ENCODE results near the gene LARGE1. TPM values are rescaled to one million over a fixed set of nuclear protein-coding genes. Genes with fewer than 3 reads are reported as not detected.

Gene LARGE1
- total RNA-seq, 1 experiment from 2014 or later = 1.5 TPM

GRCh38 chr22:33393432-33393831 lies 526.8 kb downstream of the LARGE1 start:
- Histone ChIP-seq H2AFZ (ENCODE audit: low read depth, low read length, poor library complexity, severe bottlenecking) (no peak overlapping the region), H3K9me3 (ENCODE audit: control insufficient read depth in 1 of 2, insufficient read depth in 1 of 2, low read depth in 1 of 2, low read length in 2 of 2) (peaks cover 7 to 26% of the 10 kb centered on the region in 2 experiments; a peak in 2 of 4 replicates), H3K4me3 (replicated peaks in 1 of 2; ENCODE audit: low read depth in 1 of 2, low read length in 2 of 2) (no peak overlapping the region), H4K20me1 (ENCODE audit: insufficient read depth) (no peaks in the 10 kb centered on the region), H3K9me2 (ENCODE audit: insufficient read depth) (no peaks in the 10 kb centered on the region), H3K4me2 (ENCODE audit: low read length) (no peak overlapping the region), H3K9ac (ENCODE audit: low read length) (no peak overlapping the region), H3K4me1 (ENCODE audit: control insufficient read depth in 1 of 2, insufficient read depth in 2 of 2, low read length in 2 of 2) (no peaks in the 10 kb centered on the region), H3K27me3 (ENCODE audit: insufficient read depth, low read length) (no peaks in the 10 kb centered on the region), H3K36me3 (ENCODE audit: control insufficient read depth in 1 of 2, insufficient read depth in 2 of 2, low read length in 2 of 2) (no peaks in the 10 kb centered on the region), H3K79me2 (ENCODE audit: insufficient read depth, low read length) (no peaks in the 10 kb centered on the region), H3K27ac (ENCODE audit: low read depth, low read length) (no peak overlapping the region)
- intact Hi-C loops (cut with micrococcal nuclease) = no loop called here
- RAD21 ChIA-PET (ENCODE audit: low non-redundant PET in 1 of 2, low total read pairs in 2 of 2, uncharacterized antibody in 2 of 2, unreplicated experiment in 2 of 2) = no interaction called here
- DNase-seq (ENCODE audit: low read depth, low spot score) = no peak
- BruUV-seq (replicated peaks) = no TSS peak
- POLR2A ChIA-PET = no interaction called here
- TF ChIP-seq SRF (IDR thresholded peaks at IDR 0.05; ENCODE audit: low read depth) = no peak
- TF ChIP-seq ZFX (IDR thresholded peaks at IDR 0.05) = no peak
- ATAC-seq = no peak
- CTCF ChIA-PET = no interaction called here

GRCh38 chr22:33391298-33391697 lies 529.0 kb downstream of the LARGE1 start:
- H3K36me3 ChIP-seq (ENCODE audit: control insufficient read depth in 1 of 2, insufficient read depth in 2 of 2, low read length in 2 of 2) = no peaks in the 10 kb centered on the region
- no peaks in the 10 kb centered on the region for H3K9me2 ChIP-seq (ENCODE audit: insufficient read depth)
- H3K27me3 ChIP-seq (ENCODE audit: insufficient read depth, low read length) = no peaks in the 10 kb centered on the region
- BruUV-seq (replicated peaks) = no TSS peak
- H3K9ac ChIP-seq (ENCODE audit: low read length) = no peak overlapping the region
- intact Hi-C loops (cut with micrococcal nuclease) = no loop called here
- TF ChIP-seq TCF7L2 (IDR thresholded peaks at IDR 0.05; ENCODE audit: borderline replicate concordance, extremely low read depth, insufficient read depth, insufficient read length) = no peak
- H3K4me2 ChIP-seq (ENCODE audit: low read length) = no peak overlapping the region
- ChIA-PET RAD21 (ENCODE audit: low non-redundant PET in 1 of 2, low total read pairs in 2 of 2, uncharacterized antibody in 2 of 2, unreplicated experiment in 2 of 2) (no interaction called here), POLR2A (no interaction called here), CTCF (no interaction called here)
- H4K20me1 ChIP-seq (ENCODE audit: insufficient read depth) = no peaks in the 10 kb centered on the region
- no peak overlapping the region for H3K4me3 ChIP-seq (replicated peaks in 1 of 2; ENCODE audit: low read depth in 1 of 2, low read length in 2 of 2)
- H3K27ac ChIP-seq (ENCODE audit: low read depth, low read length) = no peak overlapping the region
- H3K9me3 ChIP-seq (ENCODE audit: control insufficient read depth in 1 of 2, insufficient read depth in 1 of 2, low read depth in 1 of 2, low read length in 2 of 2) = peaks cover 4 to 22% of the 10 kb centered on the region in 2 experiments; a peak in 2 of 4 replicates
- H3K79me2 ChIP-seq (ENCODE audit: insufficient read depth, low read length) = no peaks in the 10 kb centered on the region
- H2AFZ ChIP-seq (ENCODE audit: low read depth, low read length, poor library complexity, severe bottlenecking) = no peak overlapping the region
- DNase-seq (ENCODE audit: low read depth, low spot score) (no peak), ATAC-seq (no peak)
- no peaks in the 10 kb centered on the region for H3K4me1 ChIP-seq (ENCODE audit: control insufficient read depth in 1 of 2, insufficient read depth in 2 of 2, low read length in 2 of 2)

- Histone ChIP-seq H3K4me2 (ENCODE audit: low read length) (no peak overlapping the region), H3K4me3 (replicated peaks in 1 of 2; ENCODE audit: low read depth in 1 of 2, low read length in 2 of 2) (no peak overlapping the region), H3K9me3 (ENCODE audit: control insufficient read depth in 1 of 2, insufficient read depth in 1 of 2, low read depth in 1 of 2, low read length in 2 of 2) (peaks cover 4 to 22% of the 10 kb centered on the region in 2 experiments; a peak in 2 of 4 replicates), H3K36me3 (ENCODE audit: control insufficient read depth in 1 of 2, insufficient read depth in 2 of 2, low read length in 2 of 2) (no peaks in the 10 kb centered on the region), H2AFZ (ENCODE audit: low read depth, low read length, poor library complexity, severe bottlenecking) (no peak overlapping the region), H3K79me2 (ENCODE audit: insufficient read depth, low read length) (no peaks in the 10 kb centered on the region), H3K27ac (ENCODE audit: low read depth, low read length) (no peak overlapping the region), H4K20me1 (ENCODE audit: insufficient read depth) (no peaks in the 10 kb centered on the region), H3K9ac (ENCODE audit: low read length) (no peak overlapping the region), H3K9me2 (ENCODE audit: insufficient read depth) (no peaks in the 10 kb centered on the region), H3K27me3 (ENCODE audit: insufficient read depth, low read length) (no peaks in the 10 kb centered on the region), H3K4me1 (ENCODE audit: control insufficient read depth in 1 of 2, insufficient read depth in 2 of 2, low read length in 2 of 2) (no peaks in the 10 kb centered on the region)
- ChIA-PET POLR2A (no interaction called here), RAD21 (ENCODE audit: low non-redundant PET in 1 of 2, low total read pairs in 2 of 2, uncharacterized antibody in 2 of 2, unreplicated experiment in 2 of 2) (no interaction called here), CTCF (no interaction called here)
- intact Hi-C loops (cut with micrococcal nuclease) = no loop called here
- ATAC-seq (no peak), DNase-seq (ENCODE audit: low read depth, low spot score) (no peak)
- no TSS peak for BruUV-seq (replicated peaks)
- TF ChIP-seq ZFX (IDR thresholded peaks at IDR 0.05) = no peak
- TF ChIP-seq ZBTB33 (IDR thresholded peaks at IDR 0.05; ENCODE audit: extremely low read depth, insufficient replicate concordance, low read length) = no peak
- TF ChIP-seq EZH2phosphoT487 (IDR thresholded peaks at IDR 0.05; ENCODE audit: borderline replicate concordance) = no peak
- no peak for TF ChIP-seq YY1 (IDR thresholded peaks at IDR 0.05; ENCODE audit: extremely low read depth, insufficient replicate concordance, low read depth, low read length)
- no peak for TF ChIP-seq EZH2 (IDR thresholded peaks at IDR 0.05)
- TF ChIP-seq SP1 (IDR thresholded peaks at IDR 0.05; ENCODE audit: low read depth) = no peak
- TF ChIP-seq, protein P1, sequence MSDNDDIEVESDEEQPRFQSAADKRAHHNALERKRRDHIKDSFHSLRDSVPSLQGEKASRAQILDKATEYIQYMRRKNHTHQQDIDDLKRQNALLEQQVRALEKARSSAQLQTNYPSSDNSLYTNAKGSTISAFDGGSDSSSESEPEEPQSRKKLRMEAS (IDR thresholded peaks at IDR 0.05) = no peak
- no peak for TF ChIP-seq SRF (IDR thresholded peaks at IDR 0.05; ENCODE audit: low read depth)
- TF ChIP-seq POLR2A (IDR thresholded peaks at IDR 0.05; ENCODE audit: borderline replicate concordance, extremely low read depth, insufficient read depth, insufficient read length) = no peak
- TF ChIP-seq ELF1 (IDR thresholded peaks at IDR 0.05; ENCODE audit: borderline replicate concordance, low read depth) = no peak
- TF ChIP-seq FOSL1 (IDR thresholded peaks at IDR 0.05; ENCODE audit: low read depth) = no peak
- TF ChIP-seq ATF3 (IDR thresholded peaks at IDR 0.05) = no peak
Observed at GRCh38 chr22:33389936-33390335, 530.3 kb downstream of the LARGE1 start.
